Keratinocyte (primary cell): ENCODE results near the gene VTI1A. TPM values are rescaled to one million over a fixed set of nuclear protein-coding genes. Genes with fewer than 3 reads are reported as not detected.

Source experiments
- DNase-seq: peaks from one replicate; pipeline ENCODE4 v3.0.0-alpha.2; 2011; ENCODE audit warnings: low read depth, missing footprints, low spot score
- FAIRE-seq: peaks from 2 replicates; lab custom pipeline; 2011; peaks lifted over from hg19 to GRCh38; lab: Jason Lieb, UNC
- H2AFZ ChIP-seq: 2 replicates; pipeline ENCODE4 v1.6.0; 2012; ENCODE audit warnings: low read length, control low read depth, inconsistent platforms; ENCODE audit not compliant: control insufficient read depth
- H3K27ac ChIP-seq: 2 replicates; pipeline ENCODE4 v1.5.1; 2011; ENCODE audit warnings: low read length; ENCODE audit not compliant: control insufficient read depth, insufficient read depth
- H3K27me3 ChIP-seq: 3 replicates; pipeline ENCODE4 v1.6.0; 2011; ENCODE audit warnings: low read length; ENCODE audit not compliant: control insufficient read depth, insufficient read depth; ENCODE audit errors: extremely low read depth
- H3K36me3 ChIP-seq, 2 experiments: 2 replicates in 1 of 2; 3 replicates in 1 of 2; pipeline ENCODE4 v1.5.1; 2011; ENCODE audit warnings: low read length in 2 of 2, mild to moderate bottlenecking in 1 of 2; ENCODE audit not compliant: control insufficient read depth in 2 of 2, insufficient read depth in 2 of 2; ENCODE audit errors: extremely low read depth in 1 of 2
- H3K4me1 ChIP-seq: 3 replicates; pipeline ENCODE4 v1.5.1; 2011; ENCODE audit warnings: low read length; ENCODE audit not compliant: control insufficient read depth, insufficient read depth; ENCODE audit errors: extremely low read depth
- H3K4me2 ChIP-seq: 3 replicates; pipeline ENCODE4 v1.6.0; 2011; ENCODE audit warnings: low read depth, low read length; ENCODE audit not compliant: control insufficient read depth, insufficient read depth; ENCODE audit errors: extremely low read depth
- H3K4me3 ChIP-seq, 3 experiments: fragments of 200-600 bp in 1 of 3; sonication (generic) in 1 of 3; 2 replicates in 2 of 3; 3 replicates in 1 of 3; pipeline ENCODE4 v1.5.1; 2011 to 2016; ENCODE audit warnings: low read length in 3 of 3, mild to moderate bottlenecking in 3 of 3, control low read depth in 2 of 3, inconsistent platforms in 1 of 3, low read depth in 1 of 3, mixed read lengths in 1 of 3, mixed run types in 1 of 3, moderate library complexity in 1 of 3; ENCODE audit not compliant: control insufficient read depth in 2 of 3, insufficient read depth in 2 of 3; ENCODE audit errors: extremely low read depth in 1 of 3
- H3K79me2 ChIP-seq: 2 replicates; pipeline ENCODE4 v1.6.0; 2012; ENCODE audit warnings: low read length; ENCODE audit not compliant: control insufficient read depth, insufficient read depth
- H3K9ac ChIP-seq: 3 replicates; pipeline ENCODE4 v1.6.0; 2011; ENCODE audit warnings: low read length; ENCODE audit not compliant: control insufficient read depth, insufficient read depth; ENCODE audit errors: extremely low read depth
- H3K9me1 ChIP-seq: 3 replicates; pipeline ENCODE4 v1.6.0; 2011; ENCODE audit warnings: low read length; ENCODE audit not compliant: control insufficient read depth, insufficient read depth; ENCODE audit errors: extremely low read depth
- H3K9me3 ChIP-seq: 2 replicates; pipeline ENCODE4 v1.5.1; 2012; ENCODE audit warnings: low read depth, low read length; ENCODE audit not compliant: control insufficient read depth
- H4K20me1 ChIP-seq: 3 replicates; pipeline ENCODE4 v1.6.0; 2011; ENCODE audit warnings: low read length; ENCODE audit not compliant: control insufficient read depth, insufficient read depth; ENCODE audit errors: extremely low read depth
- EZH2 ChIP-seq: IDR thresholded peaks from one replicate; pipeline ENCODE4 v1.6.1; 2012; ENCODE audit warnings: inconsistent platforms, mild to moderate bottlenecking, low read length, moderate library complexity
- dilution Hi-C: fragments of 300-500 bp; cut with MboI; formaldehyde crosslinking; loops from one replicate; pipeline ENCODE4 v1.7.0; 2020; ENCODE audit warnings: low sequenced_read_pairs; ENCODE audit not compliant: extremely low pct_ligation_motif_present
- polyA plus RNA-seq, 5 experiments: library from polyadenylated mRNA; depleted of rRNA in 3 of 5; stranded (reverse) in 3 of 5; stranded (forward) in 1 of 5; unstranded in 1 of 5; fragments of >200 nt; gene quantifications; 1 replicate in 1 of 5; 2 replicates in 3 of 5; 3 replicates in 1 of 5; pipeline versions ENCODE4 v1.2.1 to v1.2.3, GENCODE V29; 2011 to 2012; ENCODE audit warnings: missing spikeins in 2 of 5, low read depth in 1 of 5, low replicate concordance in 1 of 5
- TF ChIP-seq, protein P1 (sequence below), 3 experiments: IDR thresholded peaks in 1 of 3; conservative IDR thresholded peaks in 1 of 3; optimal IDR thresholded peaks in 1 of 3; 2 replicates in 2 of 3; 3 replicates in 1 of 3; pipeline versions ENCODE3 to v1.5.1; 2011; ENCODE audit warnings: low read length in 3 of 3, mild to moderate bottlenecking in 3 of 3, moderate library complexity in 2 of 3, control low read depth in 1 of 3, inconsistent platforms in 1 of 3; ENCODE audit not compliant: insufficient read depth in 2 of 3; ENCODE audit errors: extremely low read depth in 1 of 3

The VTI1A gene
- polyA plus RNA-seq, 1 donor (not counting 4 experiments of a cell fraction or from before 2014, with no cell fraction given) = 18.5 TPM

DNA sequence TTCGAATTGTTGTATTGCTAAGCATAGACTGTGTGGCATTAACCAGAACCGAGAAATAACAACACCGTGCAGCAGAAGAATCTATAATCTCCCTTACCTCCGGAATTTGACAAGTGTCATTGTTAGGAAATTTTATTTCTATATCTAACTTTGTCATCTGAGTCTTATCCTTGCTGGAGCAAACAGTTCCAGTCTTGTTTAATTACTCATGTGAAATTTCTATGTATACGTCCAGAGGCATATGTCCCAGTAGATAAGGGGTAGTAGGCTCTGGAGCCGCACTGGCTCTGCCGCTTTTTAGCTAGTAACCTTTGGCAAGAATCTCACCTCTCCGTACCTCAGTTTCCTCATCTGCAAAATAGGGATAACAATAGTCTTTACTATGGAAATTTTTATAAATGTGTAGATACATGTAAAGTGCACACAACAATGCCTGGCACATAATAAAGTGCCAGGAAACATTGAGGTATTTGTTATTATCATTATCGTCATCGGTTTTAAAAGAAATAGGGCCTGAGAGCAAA lies 228.6 kb downstream of the VTI1A start:
- H3K27me3 ChIP-seq = no peaks in the 10 kb centered on the region
- no peak overlapping the region for H3K4me2 ChIP-seq
- dilution Hi-C loops = no loop called here
- no peak overlapping the region for H3K4me3 ChIP-seq
- DNase-seq = no peak
- no peak for FAIRE-seq
- H3K9me1 ChIP-seq = no peaks in the 10 kb centered on the region
- H3K27ac ChIP-seq = no peak overlapping the region
- no peaks in the 10 kb centered on the region for H3K36me3 ChIP-seq
- no peaks in the 10 kb centered on the region for H4K20me1 ChIP-seq
- TF ChIP-seq EZH2 = no peak
- TF ChIP-seq, protein P1, sequence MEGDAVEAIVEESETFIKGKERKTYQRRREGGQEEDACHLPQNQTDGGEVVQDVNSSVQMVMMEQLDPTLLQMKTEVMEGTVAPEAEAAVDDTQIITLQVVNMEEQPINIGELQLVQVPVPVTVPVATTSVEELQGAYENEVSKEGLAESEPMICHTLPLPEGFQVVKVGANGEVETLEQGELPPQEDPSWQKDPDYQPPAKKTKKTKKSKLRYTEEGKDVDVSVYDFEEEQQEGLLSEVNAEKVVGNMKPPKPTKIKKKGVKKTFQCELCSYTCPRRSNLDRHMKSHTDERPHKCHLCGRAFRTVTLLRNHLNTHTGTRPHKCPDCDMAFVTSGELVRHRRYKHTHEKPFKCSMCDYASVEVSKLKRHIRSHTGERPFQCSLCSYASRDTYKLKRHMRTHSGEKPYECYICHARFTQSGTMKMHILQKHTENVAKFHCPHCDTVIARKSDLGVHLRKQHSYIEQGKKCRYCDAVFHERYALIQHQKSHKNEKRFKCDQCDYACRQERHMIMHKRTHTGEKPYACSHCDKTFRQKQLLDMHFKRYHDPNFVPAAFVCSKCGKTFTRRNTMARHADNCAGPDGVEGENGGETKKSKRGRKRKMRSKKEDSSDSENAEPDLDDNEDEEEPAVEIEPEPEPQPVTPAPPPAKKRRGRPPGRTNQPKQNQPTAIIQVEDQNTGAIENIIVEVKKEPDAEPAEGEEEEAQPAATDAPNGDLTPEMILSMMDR (optimal IDR thresholded peaks at IDR 0.05 in 1 of 3, IDR thresholded peaks at IDR 0.05 in 1 of 3, conservative IDR thresholded peaks at IDR 0.05 in 1 of 3; ENCODE audit: extremely low read depth in 1 of 3, insufficient read depth in 2 of 3, low read length in 3 of 3) = no peak
- H2AFZ ChIP-seq = no peak overlapping the region
- no peak overlapping the region for H3K9ac ChIP-seq
- H3K79me2 ChIP-seq = no peaks in the 10 kb centered on the region
- H3K9me3 ChIP-seq = no peaks in the 10 kb centered on the region
- H3K4me1 ChIP-seq = no peaks in the 10 kb centered on the region

DNA sequence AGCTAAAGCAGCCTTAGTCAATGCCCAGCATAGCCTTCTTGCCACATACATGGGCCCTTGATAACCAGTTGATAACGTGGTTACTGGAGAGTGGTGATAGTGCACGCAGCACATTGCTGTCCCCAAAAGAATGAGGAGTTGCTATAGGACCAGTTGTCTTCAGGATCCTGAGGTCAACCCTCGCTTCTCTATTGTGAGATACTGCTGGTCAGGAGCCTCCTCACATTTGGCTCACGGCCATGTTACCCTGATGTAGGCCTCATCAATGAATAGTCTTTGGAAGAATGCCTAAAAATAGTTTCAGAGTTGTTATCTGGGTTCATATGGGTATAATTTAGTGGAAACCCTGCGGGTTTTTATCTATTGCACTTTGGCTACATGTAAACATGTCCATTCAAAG lies 230.7 kb downstream of the VTI1A start:
- H3K4me1 ChIP-seq = no peaks in the 10 kb centered on the region
- DNase-seq (no peak), FAIRE-seq (no peak)
- no peak overlapping the region for H3K27ac ChIP-seq
- H3K9me3 ChIP-seq = no peaks in the 10 kb centered on the region
- no peak overlapping the region for H3K4me2 ChIP-seq
- no peaks in the 10 kb centered on the region for H3K36me3 ChIP-seq
- H4K20me1 ChIP-seq = no peaks in the 10 kb centered on the region
- H3K79me2 ChIP-seq = no peaks in the 10 kb centered on the region
- dilution Hi-C loops = no loop called here
- H2AFZ ChIP-seq = no peak overlapping the region
- TF ChIP-seq EZH2 = no peak
- TF ChIP-seq, protein P1 (optimal IDR thresholded peaks at IDR 0.05 in 1 of 3, IDR thresholded peaks at IDR 0.05 in 1 of 3, conservative IDR thresholded peaks at IDR 0.05 in 1 of 3; ENCODE audit: extremely low read depth in 1 of 3, insufficient read depth in 2 of 3, low read length in 3 of 3) = no peak
- H3K9ac ChIP-seq = no peak overlapping the region
- no peak overlapping the region for H3K4me3 ChIP-seq
- no peaks in the 10 kb centered on the region for H3K27me3 ChIP-seq
- no peaks in the 10 kb centered on the region for H3K9me1 ChIP-seq
